Ramos (cell line): ENCODE data around the gene CKAP2.
"Not testable (repeated sequence)": the region's sequence is repeated elsewhere in the genome, so short reads cannot be mapped to it uniquely, and the experiment has no call there.

ENCODE experiments used
- in situ Hi-C: fragments of 300-500 bp; cut with MboI; formaldehyde crosslinking; loops from one replicate; pipeline ENCODE4 v1.14.3; 2022; ENCODE audit warnings: low sequenced_read_pairs; ENCODE audit not compliant: unreplicated experiment

The CKAP2 gene

GRCh38 chr13:52451135-52451804 is 4.0 kb upstream of the CKAP2 start:
- in situ Hi-C loops: loop anchor here (10.0 kb wide), 1 partner anchor 626 kb away; no protein-coding TSS in a partner anchor

- in situ Hi-C loops: loop anchor here (10.0 kb wide), 1 partner anchor 628 kb away; no protein-coding TSS in a partner anchor
Observed at GRCh38 chr13:52452470-52452869, 2.8 kb upstream of the CKAP2 start.

GRCh38 chr13:52454459-52454819 is 839 bp upstream of the CKAP2 start:
- in situ Hi-C loops: loop anchor here (10.0 kb wide), 1 partner anchor 630 kb away; no protein-coding TSS in a partner anchor

GRCh38 chr13:52455677-52456041 is 381 bp downstream of the CKAP2 start:
- in situ Hi-C loops: loop anchor here (10.0 kb wide), 1 partner anchor 631 kb away; no protein-coding TSS in a partner anchor

DNA sequence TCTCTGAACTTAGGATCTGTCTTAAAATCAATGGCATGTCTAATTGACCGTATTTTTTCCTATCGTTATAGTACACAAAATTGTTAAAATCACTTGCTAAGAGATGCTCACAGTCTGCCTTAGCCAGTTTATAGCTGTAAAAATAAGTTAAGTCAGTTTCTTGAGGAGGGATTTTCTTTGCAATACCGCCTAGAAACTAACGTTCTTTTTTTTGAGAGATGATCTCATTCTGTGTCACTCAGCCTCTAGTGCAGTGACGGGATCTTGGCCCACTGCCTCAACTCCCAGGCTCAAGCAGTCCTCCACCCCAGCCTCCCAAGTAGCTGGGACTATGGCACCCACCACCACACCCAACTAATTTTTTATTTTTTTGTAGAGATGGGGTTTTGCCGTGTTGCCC is 4.4 kb downstream of the CKAP2 start:
- in situ Hi-C loops: loop anchor here (10.0 kb wide), 1 partner anchor 635 kb away; no protein-coding TSS in a partner anchor

DNA sequence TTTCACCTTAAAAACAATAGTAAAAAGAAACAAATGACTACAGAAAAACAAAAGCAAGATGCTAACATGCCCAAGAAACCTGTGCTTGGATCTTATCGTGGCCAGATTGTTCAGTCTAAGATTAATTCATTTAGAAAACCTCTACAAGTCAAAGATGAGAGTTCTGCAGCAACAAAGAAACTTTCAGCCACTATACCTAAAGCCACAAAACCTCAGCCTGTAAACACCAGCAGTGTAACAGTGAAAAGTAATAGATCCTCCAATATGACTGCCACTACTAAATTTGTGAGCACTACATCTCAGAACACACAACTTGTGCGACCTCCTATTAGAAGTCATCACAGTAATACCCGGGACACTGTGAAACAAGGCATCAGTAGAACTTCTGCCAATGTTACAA is 6.0 kb downstream of the CKAP2 start:
- in situ Hi-C loops: no loop called here

DNA sequence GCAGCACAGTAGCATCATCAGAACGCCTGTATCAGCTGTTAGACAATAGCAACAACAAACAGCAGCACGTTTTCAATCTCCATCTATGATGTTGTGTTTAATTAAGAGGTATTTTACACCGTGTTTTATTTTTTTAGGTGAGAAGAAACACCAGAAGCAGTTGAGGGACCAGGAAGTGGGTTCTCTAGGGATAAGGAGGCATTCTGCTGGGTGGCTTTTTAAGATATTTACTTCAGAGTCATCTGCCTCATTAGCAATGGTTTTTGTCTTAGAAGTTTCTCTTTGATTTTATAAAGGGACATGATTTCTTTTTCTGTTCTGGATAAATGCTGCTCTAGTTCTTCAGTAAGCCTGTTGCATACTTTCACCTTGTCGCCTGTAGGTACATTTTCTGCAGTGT is 8.2 kb downstream of the CKAP2 start:
- in situ Hi-C loops: no loop called here

DNA sequence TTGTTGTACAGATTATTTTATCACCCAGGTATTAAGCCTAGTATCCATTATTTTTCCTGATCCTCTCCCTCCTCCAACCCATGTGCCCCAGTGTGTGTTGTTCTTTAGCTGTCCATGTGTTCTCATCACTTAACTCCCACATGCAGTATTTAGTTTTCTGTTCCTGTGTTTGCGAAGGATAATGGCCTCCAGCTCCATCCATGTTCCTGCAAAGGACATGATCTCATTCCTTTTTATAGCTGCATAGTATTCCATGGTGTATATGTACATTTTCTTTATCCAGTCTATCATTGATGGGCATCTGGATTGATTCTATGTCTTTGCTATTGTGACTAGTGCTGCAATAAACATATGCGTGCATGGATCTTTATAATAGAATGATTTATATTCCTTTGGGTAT is 13.2 kb downstream of the CKAP2 start:
- in situ Hi-C loops: not testable (repeated sequence)

- in situ Hi-C loops: not testable (repeated sequence)
Observed at GRCh38 chr13:52480677-52481428, 25.6 kb downstream of the CKAP2 start.

- in situ Hi-C loops: not testable (repeated sequence)
Observed at GRCh38 chr13:52487078-52487477, 31.8 kb downstream of the CKAP2 start.

DNA sequence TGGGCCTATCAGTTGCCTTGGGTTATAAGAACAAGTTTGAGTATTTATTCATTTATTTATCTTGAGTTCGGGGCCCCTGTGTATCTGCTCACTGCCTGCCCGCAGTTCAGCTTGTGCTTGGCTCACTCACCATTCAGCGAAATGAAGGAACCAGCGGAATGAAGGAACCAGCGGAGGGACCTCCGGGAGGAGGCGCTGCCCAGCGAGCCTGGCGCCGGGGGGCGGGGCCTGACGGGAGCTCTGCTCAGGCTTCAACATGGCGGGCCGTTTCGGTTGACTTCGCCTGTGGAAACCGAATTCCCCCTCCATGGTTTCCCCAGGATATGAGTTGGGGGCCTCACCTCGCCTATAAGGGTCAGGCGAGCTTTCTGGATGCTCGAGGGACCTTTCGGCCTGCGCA is 33.5 kb downstream of the CKAP2 start:
- in situ Hi-C loops: not testable (repeated sequence)

DNA sequence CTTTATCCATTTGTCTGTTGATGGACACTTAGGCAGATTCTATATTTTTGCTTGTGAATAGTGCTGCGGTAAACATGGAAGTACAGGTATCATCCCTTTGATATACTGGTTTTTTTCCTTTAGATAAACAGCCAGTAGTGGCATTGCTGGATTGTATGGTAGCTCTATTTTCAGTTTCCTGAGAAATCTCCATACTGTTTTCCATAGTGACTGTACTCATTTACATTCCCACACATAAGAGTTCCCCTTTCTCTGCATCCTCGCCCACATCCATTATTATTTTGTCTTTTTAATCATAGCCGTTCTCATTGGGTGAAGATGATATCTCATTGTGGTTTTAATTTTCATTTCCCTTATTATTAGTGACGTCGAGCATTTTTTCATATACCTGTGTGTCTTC is 35.7 kb downstream of the CKAP2 start:
- in situ Hi-C loops: not testable (repeated sequence)

DNA sequence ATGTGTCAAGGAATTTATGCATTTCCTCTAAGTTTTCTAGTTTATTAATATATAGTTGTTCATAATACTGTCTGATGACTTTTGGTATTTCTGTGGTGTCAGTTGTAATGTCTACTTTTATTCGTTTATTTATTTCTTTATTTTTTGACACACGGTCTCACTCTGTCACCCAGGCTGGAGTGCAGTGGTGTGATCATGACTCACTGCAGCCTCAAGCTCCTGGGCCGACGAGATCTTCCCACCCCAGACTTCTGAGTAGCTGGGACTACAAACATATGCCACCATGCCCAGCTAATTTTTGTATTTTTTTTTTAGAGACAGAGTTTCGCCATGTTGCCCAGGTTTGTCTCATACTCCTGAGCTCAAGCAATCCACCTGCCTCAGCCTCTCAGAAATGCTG is 39.0 kb downstream of the CKAP2 start:
- in situ Hi-C loops: not testable (repeated sequence)

GRCh38 chr13:52497979-52498378 is 42.7 kb downstream of the CKAP2 start:
- in situ Hi-C loops: not testable (repeated sequence)

DNA sequence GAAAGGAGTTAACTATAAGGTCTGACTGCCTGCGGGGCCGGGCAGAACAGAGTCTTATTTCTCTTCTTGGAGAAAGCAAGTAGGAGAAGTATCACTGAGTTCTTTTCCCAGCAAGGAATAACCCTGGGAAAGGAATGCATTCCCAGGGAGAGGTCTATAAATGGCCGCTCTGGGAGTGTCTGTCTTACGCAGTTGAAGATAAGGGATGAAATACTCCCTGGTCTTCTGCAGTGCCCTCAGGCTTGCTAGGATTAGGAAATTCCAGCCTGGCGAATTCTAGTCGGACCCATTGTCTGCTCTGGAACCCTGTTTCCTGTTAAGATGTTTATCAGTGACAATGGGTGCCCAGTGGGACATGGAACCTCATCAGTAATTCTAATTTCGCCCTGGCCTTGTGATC is 47.0 kb downstream of the CKAP2 start:
- in situ Hi-C loops: not testable (repeated sequence)

GRCh38 chr13:52505843-52506242 is 50.6 kb downstream of the CKAP2 start:
- in situ Hi-C loops: not testable (repeated sequence)

DNA sequence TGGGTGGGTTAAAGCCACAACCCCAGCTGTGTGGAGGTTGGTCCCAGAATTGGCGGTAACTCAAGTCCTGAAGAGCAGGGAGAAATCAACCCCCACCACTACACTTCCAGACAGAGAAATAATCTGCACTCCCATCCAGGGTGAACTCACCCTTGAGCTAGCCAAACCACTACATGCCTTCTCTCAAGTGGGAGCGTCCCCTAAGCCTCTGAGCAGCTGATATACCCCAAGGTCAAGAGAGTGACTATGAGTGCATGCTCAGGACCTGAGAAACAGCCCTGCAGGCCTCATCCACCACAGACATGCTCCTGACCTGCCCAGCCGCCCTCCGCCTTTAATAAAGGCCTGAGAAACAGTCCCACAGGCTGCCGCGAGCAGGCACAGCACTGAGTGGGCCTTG is 54.3 kb downstream of the CKAP2 start:
- in situ Hi-C loops: not testable (repeated sequence)

DNA sequence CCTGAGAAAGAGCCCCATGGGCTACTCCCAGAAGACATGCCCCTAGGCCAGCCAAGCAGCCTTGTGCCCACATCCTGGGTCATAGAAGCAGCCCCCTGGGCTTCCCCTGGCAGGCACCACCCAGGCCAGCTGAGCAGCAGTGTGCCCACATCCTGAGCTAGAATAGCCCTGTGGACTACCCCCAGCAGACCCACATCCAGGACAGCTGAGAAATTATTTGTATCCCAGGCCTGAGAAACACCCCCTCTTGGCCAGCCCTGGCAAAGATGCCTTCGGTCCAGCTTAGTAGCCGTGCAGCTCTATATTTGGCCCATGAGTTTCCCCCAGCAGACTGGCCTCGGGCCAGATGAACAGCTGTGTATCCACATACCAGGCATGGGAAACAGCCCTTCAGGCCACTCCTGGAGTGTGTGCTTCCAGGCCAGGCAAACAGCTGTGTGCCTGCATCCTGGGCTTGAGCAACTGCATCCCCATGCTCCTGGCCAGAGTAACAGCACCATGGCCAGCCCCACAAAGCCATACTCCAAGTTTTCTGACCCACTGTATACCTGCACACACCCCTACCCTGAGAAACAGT is 55.0 kb downstream of the CKAP2 start:
- in situ Hi-C loops: not testable (repeated sequence)

DNA sequence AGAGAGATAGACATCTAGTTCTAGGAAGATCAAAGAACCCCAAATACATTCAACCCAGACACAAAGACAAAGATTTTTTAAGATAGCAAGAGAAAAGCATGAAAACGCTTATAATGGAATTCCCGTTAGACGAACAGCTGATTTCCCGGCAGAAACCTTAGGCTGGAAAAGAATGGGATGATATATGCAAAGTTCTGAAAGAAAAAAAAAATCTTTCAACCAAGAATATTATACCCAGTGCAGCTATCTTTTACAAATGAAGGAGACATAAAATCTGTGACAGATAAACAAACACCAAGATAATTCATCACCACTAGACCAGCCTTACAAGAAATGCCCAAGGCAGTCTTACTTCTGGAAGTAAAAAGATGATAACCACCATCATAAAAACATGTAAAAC is 56.3 kb downstream of the CKAP2 start:
- in situ Hi-C loops: not testable (repeated sequence)

- in situ Hi-C loops: not testable (repeated sequence)
Observed at GRCh38 chr13:52513957-52514596, 58.8 kb downstream of the CKAP2 start.

DNA sequence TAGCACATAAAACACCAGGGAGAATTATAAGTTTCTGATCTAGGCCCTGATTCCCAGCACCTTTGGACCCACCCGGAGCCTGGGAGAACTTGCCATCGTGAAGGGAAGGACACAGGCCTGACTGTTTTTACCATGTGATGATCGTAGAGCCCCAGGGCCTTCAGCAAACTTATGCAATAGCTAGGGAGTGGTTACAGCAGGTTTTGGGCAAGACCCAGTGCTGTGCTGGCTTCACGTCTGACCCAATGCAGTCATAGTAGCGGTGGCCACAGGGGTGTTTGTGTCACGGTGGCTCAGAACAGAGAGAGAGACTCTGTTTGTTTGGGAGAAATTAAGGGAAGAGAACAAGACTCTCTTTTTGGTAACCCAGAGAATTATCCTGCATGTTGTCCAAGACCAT is 68.0 kb downstream of the CKAP2 start:
- in situ Hi-C loops: not testable (repeated sequence)
